DMS79 treated with DMSO at 0.1 percent for 48 hours (cell line): ENCODE measurements around the gene TRIM44.
"Not testable (repeated sequence)": the region's sequence is repeated elsewhere in the genome, so short reads cannot be mapped to it uniquely, and the experiment has no call there.

Experiments
- DNase-seq: peaks from one replicate; lab custom pipeline; 2025; lab: John Stamatoyannopoulos, UW

TRIM44 gene

DNA sequence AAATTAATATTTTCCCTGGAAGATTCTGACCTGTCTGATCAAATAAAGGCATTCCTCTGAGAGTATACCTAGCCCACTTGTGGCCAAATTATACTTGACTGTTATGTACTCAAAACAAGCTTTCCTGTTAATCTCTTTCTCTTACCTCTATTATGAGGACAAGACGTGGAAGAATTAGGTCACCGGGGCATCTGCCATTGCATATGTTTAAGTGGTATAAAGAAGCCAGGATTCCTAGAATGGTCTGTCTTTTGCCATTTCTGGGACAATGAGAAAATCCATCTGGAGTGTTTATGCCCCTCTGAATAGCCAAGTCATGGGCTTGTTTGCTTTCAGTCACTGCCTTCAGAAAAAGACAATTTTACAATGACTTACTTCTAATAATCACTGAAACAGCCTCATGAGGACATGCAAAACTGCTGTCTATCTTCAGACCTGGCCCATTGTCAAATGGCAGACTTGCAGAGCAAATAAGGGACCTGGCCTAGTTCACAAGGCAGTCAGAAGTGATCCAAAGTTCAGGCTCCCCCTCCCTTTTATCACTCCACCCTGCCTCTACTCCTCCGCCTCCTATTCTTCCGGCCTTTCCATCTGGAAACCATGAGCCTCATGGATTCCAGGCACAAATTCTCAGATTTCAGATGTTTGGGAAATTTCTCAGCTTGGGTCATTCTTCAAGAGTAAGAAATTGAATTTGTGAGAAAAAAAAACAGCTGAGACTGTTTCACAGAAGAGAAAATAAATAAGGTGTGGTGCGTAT lies 153.2 kb downstream of the TRIM44 start:
- no peak for DNase-seq

DNA sequence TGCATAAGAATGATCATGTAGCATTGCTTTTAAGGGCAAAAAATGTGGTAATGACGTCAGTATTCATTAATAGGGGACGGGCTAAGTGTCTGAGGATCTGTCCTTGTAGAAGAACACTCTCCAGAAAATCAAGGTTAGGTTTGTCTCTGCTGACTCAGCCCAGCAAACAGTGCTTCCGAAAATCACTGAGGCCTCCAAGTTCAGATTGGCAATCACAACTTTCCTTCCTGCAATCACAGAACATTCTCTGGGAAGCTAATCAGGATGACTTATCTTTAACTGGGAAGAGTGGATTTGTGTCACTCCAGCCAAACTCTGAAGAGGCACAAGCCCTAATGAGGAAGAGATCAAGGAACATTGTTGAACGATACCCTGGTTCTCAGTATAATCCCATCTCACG lies 158.0 kb downstream of the TRIM44 start:
- no peak for DNase-seq

- DNase-seq: no peak
These were observed 160.4 kb downstream of the TRIM44 start for GRCh38 chr11:35822815-35823495.

DNA sequence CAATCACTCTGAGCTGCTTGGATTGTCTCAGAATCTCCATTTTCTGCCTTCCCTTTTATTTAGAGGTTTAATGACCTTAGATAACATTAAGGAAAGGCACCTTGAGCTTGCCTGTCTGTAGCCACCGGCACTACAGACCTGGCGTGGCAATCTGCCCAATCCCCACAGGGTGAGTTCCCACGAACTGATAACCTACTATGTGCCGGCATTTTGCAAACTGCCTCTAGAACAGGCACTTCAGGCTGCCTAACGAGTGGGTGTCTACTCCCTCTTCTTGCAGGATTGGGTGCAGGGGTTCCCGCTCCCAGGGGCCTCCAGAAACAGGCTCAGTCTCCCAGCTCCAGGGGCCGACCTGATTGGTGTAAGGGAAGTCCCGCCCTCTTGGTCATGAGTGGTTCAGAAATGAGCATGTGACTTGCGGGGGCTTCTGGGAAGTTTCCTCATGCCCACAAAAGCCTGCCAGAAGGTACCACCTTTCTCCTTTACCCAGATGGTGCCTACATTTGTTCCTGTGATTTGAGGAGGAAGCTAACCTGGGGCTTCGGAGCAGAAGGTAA lies 161.2 kb downstream of the TRIM44 start:
- DNase-seq: no peak

GRCh38 chr11:35825386-35825785 lies 162.8 kb downstream of the TRIM44 start:
- no peak for DNase-seq

GRCh38 chr11:35826006-35826405 lies 163.4 kb downstream of the TRIM44 start:
- no peak for DNase-seq

DNA sequence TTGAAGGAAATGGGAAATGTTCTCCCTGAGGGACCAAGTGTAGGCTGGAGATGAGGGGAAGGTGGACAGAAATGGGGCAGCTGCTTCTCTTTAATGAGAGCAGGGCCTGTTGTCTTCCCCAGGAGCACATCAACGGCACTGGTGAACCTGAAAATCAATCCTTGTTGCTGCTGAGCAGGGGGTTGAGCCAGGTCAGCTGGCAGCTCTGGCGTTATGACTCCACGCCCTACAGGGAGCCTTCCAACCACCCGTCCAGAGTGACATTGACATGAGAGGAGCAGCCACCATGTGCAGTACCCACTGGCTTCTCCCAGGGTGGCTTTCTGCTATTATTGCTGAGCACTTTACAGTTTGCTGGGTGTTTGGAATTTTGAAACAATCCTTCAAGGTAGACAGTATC lies 164.4 kb downstream of the TRIM44 start:
- no peak for DNase-seq

DNA sequence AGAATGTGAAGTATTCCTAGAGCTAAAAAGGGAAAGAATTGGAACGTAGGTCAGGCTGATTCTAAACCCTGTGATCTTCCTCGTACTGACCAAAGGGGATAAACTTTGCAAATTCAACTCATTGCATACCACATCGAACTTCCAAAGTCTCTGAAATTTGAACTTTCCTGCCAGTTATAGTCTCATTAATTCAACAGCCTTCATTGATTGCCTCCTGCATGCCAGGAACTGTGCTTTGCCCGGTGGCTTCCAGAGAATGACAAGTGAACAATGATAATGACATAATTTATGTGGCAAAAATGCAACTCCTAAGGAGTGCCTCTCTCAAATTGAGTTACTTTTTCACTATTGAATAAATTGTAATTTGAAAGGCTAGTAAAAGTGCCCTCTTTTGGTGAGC lies 173.6 kb downstream of the TRIM44 start:
- DNase-seq: no peak

DNA sequence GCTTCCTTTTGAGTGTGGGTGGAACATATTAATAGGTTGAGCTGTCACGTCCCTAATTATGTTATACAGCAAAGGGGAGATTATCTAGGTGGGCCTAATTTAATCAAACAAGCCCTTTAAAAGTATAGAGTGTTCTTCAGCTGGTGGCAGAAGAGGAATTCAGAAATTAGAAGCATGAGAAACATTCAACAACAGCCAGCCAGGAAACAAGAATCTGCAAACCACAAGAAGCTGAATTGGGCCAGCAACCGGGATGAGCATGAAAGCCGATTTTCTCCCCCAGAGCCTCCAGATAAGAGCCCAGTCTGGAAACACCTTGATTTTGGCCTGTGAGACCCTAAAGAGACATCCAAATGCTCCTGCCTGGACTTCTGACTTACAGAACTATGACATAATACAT lies 175.5 kb downstream of the TRIM44 start:
- no peak for DNase-seq

GRCh38 chr11:35838697-35839367 lies 176.3 kb downstream of the TRIM44 start:
- DNase-seq: not testable (repeated sequence)

DNA sequence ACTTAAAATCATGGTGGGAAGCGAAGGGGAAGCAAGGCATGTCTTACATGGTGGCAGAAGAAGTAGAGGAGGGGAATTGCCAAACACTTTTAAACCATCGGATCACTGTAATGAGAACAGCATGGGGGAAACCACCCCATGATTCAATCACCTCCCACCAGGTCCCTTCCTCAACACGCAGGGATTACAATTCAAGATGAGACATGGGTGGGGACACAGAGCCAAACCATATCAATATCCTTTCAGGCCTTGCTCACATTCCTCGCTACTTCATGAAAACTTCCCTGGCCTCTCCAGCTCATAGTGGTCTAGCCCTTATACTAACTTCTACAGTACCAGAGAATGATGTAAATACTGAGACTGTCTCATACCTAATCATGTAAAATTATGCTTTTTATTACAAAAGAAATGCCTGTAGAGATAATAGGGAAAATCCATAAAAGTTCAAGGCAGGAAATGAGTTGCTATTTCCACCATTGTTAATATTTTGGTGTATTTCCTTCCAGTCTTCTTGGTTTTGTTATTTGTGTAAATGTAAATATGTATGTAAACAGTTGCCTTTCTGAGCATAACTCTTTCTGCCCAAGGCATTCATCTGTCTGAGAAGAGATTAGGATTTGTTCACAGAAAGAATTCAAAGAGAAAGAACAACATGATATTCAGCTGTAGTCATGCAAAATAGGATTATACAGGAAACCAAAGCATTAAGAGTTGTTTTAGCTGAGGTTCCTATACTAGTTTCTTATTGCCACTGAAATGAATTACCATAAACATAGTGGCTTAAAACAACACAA lies 177.0 kb downstream of the TRIM44 start:
- no peak for DNase-seq

DNA sequence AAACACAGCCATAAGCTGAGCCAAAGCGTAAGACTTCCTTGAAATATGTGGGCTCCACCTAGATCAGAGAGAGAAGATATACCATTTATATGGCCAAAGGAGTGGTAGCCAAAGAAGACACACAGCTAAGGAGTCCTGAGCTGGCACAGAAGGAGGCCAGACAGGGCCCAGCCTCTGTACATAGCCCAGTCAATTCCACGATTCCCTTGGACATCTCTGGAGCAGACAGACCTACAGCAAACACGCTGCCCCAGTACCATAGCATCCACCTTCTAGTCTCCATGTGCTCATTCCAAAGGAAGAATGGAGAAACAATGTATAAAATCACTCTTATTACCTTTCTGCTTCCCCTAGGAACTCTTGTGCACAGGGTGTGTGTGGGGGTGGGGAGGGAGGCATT lies 179.2 kb downstream of the TRIM44 start:
- no peak for DNase-seq

DNA sequence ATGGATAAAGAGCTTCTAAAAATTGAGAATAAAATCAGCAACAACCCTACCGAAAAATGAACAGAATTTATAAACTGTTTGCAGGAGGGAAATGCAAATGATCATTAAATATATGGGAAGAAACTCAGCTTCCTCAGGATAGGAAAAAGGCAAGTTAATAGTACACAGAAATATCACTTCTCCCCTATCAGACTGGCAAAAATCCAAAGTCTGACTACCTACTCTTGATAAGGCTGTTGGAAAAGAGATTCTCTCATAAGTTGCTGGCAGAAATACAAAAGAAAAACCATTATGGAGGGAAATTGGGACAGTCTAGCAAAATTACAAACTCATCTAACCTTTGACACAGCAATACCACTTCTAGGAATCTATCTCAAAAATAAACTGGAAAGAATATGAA lies 180.4 kb downstream of the TRIM44 start:
- no peak for DNase-seq

DNA sequence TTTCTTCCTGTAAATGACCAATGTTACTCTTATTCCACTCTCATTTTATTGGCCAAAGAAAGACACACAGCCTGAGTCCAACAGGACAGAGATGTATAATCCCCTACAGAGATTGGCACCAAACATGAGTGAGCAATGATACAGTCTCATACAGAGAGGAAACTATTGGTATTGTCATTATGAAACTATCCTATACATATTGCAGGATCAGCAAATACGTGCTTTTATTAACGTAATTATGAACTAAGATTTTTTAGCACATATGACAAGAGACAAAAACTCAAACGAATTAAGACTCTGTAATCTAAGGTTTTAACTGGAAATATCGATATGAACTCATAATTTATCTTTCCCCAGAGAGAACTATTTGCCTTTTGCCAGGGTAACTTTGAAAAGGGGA lies 182.0 kb downstream of the TRIM44 start:
- DNase-seq: no peak

DNA sequence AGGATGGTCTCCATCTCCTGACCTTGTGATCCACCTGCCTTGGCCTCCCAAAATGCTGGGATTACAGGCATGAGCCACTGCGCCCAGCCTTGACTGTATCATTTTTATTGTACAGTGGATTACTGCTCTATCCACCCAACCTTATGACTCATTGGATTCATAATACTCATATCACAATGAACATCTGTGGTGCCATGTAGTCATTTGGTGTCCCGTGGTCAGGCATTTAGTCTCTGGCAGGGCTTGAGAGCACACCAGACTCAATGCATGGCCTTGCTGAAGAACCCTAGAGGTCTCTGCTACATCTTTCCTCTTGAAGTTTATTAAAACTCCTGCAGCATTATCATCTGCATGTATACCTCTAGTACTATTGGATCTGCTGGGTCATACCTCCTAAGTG lies 183.3 kb downstream of the TRIM44 start:
- no peak for DNase-seq

GRCh38 chr11:35846874-35847273 lies 184.3 kb downstream of the TRIM44 start:
- no peak for DNase-seq

DNA sequence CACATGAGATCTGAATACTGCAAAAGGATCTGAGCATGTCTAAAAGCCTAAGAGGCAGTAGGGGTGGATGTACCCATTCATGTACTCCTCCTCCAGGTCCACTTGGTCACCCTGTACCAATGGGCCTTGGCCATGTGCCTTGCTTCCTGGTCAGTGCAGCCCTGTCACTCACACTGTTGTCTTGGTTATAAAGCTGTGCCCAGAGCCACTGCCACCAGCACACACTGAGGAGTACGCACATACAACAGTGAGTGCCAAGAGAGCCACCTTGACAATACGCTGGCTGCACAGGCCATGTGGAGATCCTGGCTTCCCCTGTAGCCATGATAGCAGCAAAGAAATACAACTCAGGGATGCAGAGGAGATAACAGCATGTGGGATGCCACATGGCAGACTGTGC lies 184.9 kb downstream of the TRIM44 start:
- DNase-seq: no peak

DNA sequence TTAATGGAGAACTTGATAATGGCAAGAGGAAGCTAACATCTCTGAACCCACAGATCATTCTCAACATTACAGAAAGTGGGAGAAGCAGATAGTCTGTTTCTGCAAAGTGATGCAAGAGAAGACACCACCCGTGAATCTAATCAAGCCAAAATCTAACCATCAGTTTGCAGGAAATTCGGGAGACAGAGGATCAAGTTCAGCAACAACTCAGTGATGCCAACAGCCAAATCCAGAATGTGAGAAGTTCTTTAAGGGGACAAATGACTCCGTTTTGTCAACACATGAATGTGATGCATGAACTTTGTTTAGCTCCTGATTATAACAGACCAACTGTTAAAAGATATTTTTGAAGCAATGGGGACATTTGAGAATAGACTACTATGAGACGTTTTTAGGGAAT lies 186.0 kb downstream of the TRIM44 start:
- no peak for DNase-seq

DNA sequence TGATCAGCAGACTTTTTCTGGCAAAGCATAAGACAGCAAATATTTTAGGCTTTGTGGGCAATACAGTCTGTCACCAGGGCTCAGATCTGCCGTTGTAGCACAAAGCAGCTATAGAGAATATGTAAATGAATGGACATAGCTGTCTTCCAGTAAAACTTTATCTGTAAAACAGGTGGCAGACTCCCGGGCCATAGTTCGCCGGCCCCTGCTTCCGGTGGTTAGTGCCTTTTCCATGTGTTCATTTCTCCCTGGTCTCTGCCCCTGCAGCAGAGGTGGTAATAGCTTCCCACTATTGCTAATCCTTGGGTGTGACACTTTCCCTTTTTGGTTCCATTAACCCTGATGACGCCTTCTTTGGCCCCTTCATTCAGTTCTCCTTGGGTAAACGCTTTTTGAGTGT lies 187.6 kb downstream of the TRIM44 start:
- no peak for DNase-seq

DNA sequence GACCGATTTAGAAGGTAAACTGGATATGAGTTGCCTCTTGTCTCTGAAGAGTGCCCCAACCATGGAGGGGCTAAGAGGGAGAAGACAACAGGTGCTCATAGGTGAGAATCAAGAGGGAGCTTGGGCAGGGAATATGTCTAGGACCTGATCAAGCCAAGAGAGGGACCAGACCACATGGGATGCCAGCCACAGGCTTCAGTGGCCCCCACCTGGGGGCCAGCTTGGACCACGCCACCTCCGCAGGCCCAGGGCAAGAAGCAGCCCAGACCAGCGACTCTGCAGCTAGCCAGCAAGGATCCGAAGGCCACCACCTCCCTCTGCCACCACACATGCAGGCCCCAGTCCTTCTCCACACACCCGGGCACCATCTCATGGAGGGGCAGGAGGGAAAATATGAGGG lies 188.8 kb downstream of the TRIM44 start:
- no peak for DNase-seq

DNA sequence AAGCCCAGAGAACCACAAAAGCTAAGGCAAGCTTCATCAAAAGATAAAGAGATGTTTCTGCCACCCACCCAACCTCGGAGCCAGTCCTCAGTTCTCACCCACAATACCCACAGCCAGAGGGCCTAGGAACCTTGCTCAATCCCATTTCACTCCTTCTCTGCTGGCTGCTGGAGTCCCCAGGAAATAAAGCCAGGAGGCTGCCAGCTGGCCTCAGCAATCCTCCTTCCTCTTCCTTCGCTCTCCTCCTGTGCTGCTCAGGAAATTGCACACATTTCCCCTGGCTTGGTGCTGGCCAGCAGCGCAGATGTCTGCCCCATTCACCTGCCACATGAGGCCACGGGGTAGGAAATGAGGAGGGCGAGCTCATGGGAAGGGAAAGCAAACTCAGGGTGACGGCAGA lies 189.5 kb downstream of the TRIM44 start:
- DNase-seq: no peak

- DNase-seq: no peak
These were observed 191.4 kb downstream of the TRIM44 start for GRCh38 chr11:35853971-35854370.
